Ishikawa (cell line): ENCODE results near the gene GAPDHS.

Experiments
- CEBPB ChIP-seq: IDR thresholded peaks from 2 replicates; pipeline ENCODE4 v1.6.1; 2012
- CREB1 ChIP-seq: IDR thresholded peaks from 2 replicates; pipeline ENCODE4 v1.6.1; 2012; ENCODE audit warnings: low read depth
- EGR1 ChIP-seq: IDR thresholded peaks from 2 replicates; pipeline ENCODE4 v1.6.1; 2012
- EP300 ChIP-seq: IDR thresholded peaks from 2 replicates; pipeline ENCODE4 v1.6.1; 2012; ENCODE audit warnings: borderline replicate concordance
- FOXM1 ChIP-seq: IDR thresholded peaks from 2 replicates; pipeline ENCODE4 v1.6.1; 2012; ENCODE audit warnings: low read depth, borderline replicate concordance
- MAX ChIP-seq: IDR thresholded peaks from 2 replicates; pipeline ENCODE4 v1.6.1; 2012
- NFIC ChIP-seq: IDR thresholded peaks from 2 replicates; pipeline ENCODE4 v1.6.1; 2012
- RAD21 ChIP-seq: IDR thresholded peaks from 2 replicates; pipeline ENCODE4 v1.6.1; 2012; ENCODE audit warnings: low read depth
- REST ChIP-seq: IDR thresholded peaks from 2 replicates; pipeline ENCODE4 v1.6.1; 2012; ENCODE audit warnings: low read depth, mild to moderate bottlenecking
- TAF1 ChIP-seq: IDR thresholded peaks from 2 replicates; pipeline ENCODE4 v1.6.1; 2012; ENCODE audit warnings: low read depth, mild to moderate bottlenecking
- TEAD4 ChIP-seq: IDR thresholded peaks from 2 replicates; pipeline ENCODE4 v1.6.1; 2012
- YY1 ChIP-seq: IDR thresholded peaks from 2 replicates; pipeline ENCODE4 v1.6.1; 2012; ENCODE audit warnings: low read depth
- ZBTB7A ChIP-seq: IDR thresholded peaks from 2 replicates; pipeline ENCODE4 v1.6.1; 2012; ENCODE audit warnings: low read depth

DNA sequence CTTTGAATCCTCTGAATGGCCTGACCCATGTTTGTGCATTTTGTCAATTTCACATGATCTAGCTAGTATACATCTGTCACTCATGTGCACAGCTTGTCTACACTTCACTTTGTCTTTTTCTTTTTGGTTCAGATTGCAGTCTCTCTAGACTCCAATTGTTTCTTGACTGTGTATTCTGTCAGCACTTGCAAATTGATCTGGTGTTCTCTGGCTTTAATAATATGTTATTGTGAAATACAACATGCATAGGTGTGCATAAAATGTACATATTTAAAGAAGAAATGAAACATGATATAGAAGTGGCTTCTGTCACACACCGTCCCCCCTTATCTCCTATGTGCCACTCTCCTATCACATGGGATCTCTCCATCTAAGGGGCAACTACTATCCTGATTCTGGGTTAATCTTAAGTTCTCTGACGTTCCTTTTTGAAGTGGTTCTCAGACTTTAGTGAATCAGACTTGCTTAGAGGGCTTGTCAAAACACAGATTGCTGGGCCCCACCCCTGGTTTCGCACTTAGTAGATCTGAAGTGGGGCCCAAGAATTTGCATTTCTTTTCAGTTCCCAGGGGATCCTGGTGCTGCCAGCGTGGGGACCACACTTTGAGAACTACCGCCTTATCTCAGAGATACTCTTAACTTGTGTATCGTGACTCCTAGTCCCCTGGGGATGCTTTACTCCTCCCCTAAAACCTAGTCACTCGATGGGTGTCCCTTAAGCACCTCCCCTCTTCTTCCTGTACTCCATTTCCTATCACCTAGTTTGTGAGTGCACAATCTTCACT, 48.8 kb upstream of the GAPDHS start:
- TF ChIP-seq EP300 (no peak), RAD21 (no peak), ZBTB7A (no peak), YY1 (no peak), REST (no peak), CREB1 (no peak), CEBPB (no peak), NFIC (no peak), MAX (no peak), FOXM1 (no peak), TEAD4 (no peak), TAF1 (no peak), EGR1 (no peak)
